Adrenal gland (tissue), 12 donors: ENCODE measurements around the gene ALG1L2. TPM values are rescaled to one million over a fixed set of nuclear protein-coding genes. Genes with fewer than 3 reads are reported as not detected.
A peak's percentile ranks its signal among the peaks of the same experiment; 100 is the strongest.
"Not testable (repeated sequence)": the region's sequence is repeated elsewhere in the genome, so short reads cannot be mapped to it uniquely, and the experiment has no call there.

ENCODE experiments used
- DNase-seq, 7 donors: peaks; one replicate each; pipeline ENCODE4 v3.0.0-alpha.2; 2019 to 2020
- H3K27ac ChIP-seq, 5 donors: fragments of 200-600 bp; sonication (generic) in 4 of 5; 1 replicate in 3 of 5; 2 replicates in 2 of 5; pipeline versions ENCODE4 v1.5.1 to v1.8.0; 2016 to 2020; ENCODE audit warnings: mild to moderate bottlenecking in 1 of 5
- H3K27me3 ChIP-seq: fragments of 200-600 bp; 2 replicates; pipeline ENCODE4 v1.8.0; 2021
- H3K36me3 ChIP-seq, 2 donors: fragments of 200-600 bp; replicated peaks in 1 of 2; 1 replicate in 1 of 2; 2 replicates in 1 of 2; pipeline versions ENCODE4 v1.5.1 to v1.8.0; 2018 to 2022
- H3K4me1 ChIP-seq, 2 donors: fragments of 200-600 bp; replicated peaks in 1 of 2; 1 replicate in 1 of 2; 2 replicates in 1 of 2; pipeline versions ENCODE4 v1.5.1 to v1.8.0; 2018 to 2021
- H3K4me3 ChIP-seq, 4 donors: fragments of 200-600 bp; sonication (generic) in 3 of 4; one replicate each; pipeline ENCODE4 v1.5.1; 2016 to 2018
- H3K9me3 ChIP-seq, 3 donors: fragments of 200-600 bp; sonication (generic) in 1 of 3; replicated peaks in 1 of 3; 1 replicate in 2 of 3; 2 replicates in 1 of 3; pipeline versions ENCODE4 v1.5.1 to v1.8.0; 2016 to 2021
- POLR2A ChIP-seq, 2 donors: fragments of 450-650 bp; IDR thresholded peaks; one replicate each; pipeline ENCODE4 v1.6.1; 2017; ENCODE audit warnings: antibody characterized with exemption in 2 of 2, mild to moderate bottlenecking in 2 of 2, moderate library complexity in 1 of 2
- WGBS, 4 donors: extraction: QIAGEN DNeasy Blood & Tissue Kit in 2 of 4; methylation state at CpG; one replicate each; pipeline versions ENCODE4 v1.1.5 to v1.1.7; 2013 to 2017; 5-methylcytosine and 5-hydroxymethylcytosine counted together
- intact Hi-C, 2 donors: fragments of 100-400 bp; cut with DNase I; formaldehyde crosslinking; loops; one replicate each; pipeline versions ENCODE4 v1.14.1 to v1.15.0; 2022 to 2023
- polyA plus RNA-seq, 3 donors: library from polyadenylated mRNA; stranded (reverse); fragments of 200-250 nt in 2 of 3; fragments of 350-450 nt in 1 of 3; fragmentation: Illumina TruSeq in 1 of 3; extraction: RNeasy Lipid Tissue Mini Kit (QIAGEN cat#74804) in 1 of 3; gene quantifications; one replicate each; pipeline ENCODE4 v1.2.3, GENCODE V29; 2013 to 2014
- total RNA-seq, 9 donors: library from RNA; depleted of rRNA in 4 of 9; stranded (reverse); fragments of >200 nt in 4 of 9; fragments of 120-200 nt in 1 of 9; fragmentation: NEBNext Ultra II Directional in 1 of 9; extraction: Animal tissue kit (Norgen Biotek cat#: 25700) in 1 of 9; gene quantifications; one replicate each; pipeline versions ENCODE4 v1.1.0 to v1.2.4, GENCODE V29; 2013 to 2023
- TF ChIP-seq, protein P1 (sequence below), 6 experiments: fragments of 450-650 bp in 4 of 6; fragments of 200-600 bp in 2 of 6; sonication (generic) in 1 of 6; IDR thresholded peaks; 1 replicate in 5 of 6; 2 replicates in 1 of 6; pipeline versions ENCODE4 v1.5.1 to v1.8.0; 2016 to 2021; ENCODE audit warnings: antibody characterized with exemption in 6 of 6, mild to moderate bottlenecking in 2 of 6, moderate library complexity in 1 of 6
- donor health status: healthy with polysubstance abuse.
- donor health status: Bipolar disorder and iron deficiency.
- donor health status: DM: yes; HTN: yes; CAD: no.
- donor health status: DM: no; HTN: no; CAD: no.
- donor health status: DM: no; HTN: no; CAD: no.
- donor health status: DM: yes; HTN: yes; CAD: no.

Gene ALG1L2
- total and polyA plus RNA-seq, 12 donors: 1.2 to 1.3 TPM; not detected in 10

DNA sequence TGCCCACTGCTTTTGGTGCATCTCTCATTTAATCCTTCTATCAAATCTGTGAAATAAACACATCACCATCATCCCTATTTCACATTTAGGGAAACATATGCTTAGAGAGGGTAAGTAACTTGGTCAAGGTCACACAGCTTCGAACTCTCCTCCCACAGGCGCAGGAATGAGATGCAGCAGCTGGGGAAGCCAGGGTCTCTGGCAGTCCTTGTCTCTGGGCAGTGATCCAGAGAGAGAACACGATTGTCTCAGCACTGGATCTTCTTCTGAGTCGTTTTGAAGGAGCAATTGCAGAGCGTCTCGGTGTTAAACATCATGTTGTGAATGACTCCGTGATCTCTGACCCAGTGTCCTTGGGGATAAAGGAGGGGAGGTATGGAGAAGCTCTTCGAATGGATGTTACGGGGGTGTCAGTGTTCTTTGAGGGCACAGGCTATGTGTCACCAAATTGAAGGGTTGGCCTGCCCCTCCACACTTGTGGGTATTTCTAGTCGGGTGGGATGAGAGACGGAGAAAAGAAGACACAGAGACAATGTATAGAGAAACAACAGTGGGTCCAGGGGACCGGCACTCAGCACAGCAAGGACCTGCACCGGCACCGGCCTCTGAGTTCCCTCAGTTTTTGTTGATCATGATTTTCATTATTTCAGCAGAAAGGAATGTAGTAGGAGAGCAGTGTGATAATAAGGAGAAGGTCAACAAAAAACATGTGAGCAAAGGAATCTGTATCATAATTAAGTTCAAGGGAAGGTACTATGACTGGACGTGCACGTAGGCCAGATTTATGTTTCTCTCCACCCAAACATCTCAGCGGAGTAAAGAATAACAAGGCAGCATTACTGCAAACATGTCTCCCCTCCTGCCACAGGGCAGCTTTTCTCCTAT, 41.5 kb downstream of the ALG1L2 start:
- H3K4me1 ChIP-seq, H3K4me3 ChIP-seq, H3K9me3 ChIP-seq, H3K36me3 ChIP-seq, H3K27me3 ChIP-seq, intact Hi-C loops: not testable (repeated sequence)
- peak; percentile 29 to 66 (median 53) for DNase-seq
- 33 to 50% (median 42%) methylated on average over 13 to 17 of the region's 17 CpGs for WGBS, 4 donors
- TF ChIP-seq POLR2A (IDR thresholded peaks at IDR 0.05): peak in 1 of 2 donors; percentile 53
- H3K27ac ChIP-seq: peak overlapping the region in 2 of 5 donors; percentile 19 to 70

DNA sequence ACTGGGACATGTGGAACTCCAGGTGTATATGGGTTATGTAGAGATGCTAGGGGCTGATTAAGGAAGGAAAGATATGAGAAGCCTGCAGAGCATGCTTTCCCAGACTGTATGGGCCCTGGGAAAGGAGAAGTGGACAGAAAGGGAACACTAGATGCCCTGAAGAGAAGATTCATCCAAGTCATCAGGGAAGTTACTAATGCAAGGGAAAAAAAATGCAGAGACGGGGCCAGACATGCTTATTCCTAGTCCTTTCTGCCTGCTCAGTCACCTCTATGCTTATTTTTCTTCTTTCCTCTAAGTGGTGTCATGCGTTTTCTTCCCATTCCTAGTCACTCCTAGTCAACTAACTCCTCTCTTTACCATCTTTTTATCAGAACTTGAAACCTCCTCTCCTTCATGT, 43.8 kb downstream of the ALG1L2 start:
- WGBS, 4 donors: 84 to 100% (median 86%) methylated on average over 2 of the region's 2 CpGs
- H3K27me3 ChIP-seq, H3K36me3 ChIP-seq, H3K4me3 ChIP-seq, H3K4me1 ChIP-seq, intact Hi-C loops, H3K27ac ChIP-seq, H3K9me3 ChIP-seq, DNase-seq: not testable (repeated sequence)

DNA sequence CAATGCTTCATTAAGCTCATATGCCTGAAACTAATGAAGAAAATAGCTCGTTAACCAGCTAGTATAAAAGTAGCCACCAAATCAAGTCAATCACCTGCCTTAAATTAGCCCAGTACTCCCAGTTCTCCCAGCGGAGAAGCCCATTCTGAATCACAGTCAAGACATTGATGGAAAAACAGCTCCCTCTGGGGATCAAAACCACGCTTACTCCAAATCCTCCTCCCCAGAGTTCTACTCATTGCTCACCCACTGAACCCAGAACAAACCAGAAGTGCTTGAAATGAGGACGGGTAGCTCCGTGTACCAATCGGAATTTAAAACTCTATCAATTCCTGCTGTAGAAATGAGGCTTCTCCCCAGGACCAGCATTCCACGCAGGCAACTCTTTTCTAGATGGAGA, 54.7 kb downstream of the ALG1L2 start:
- H3K36me3 ChIP-seq, intact Hi-C loops, H3K4me1 ChIP-seq, H3K4me3 ChIP-seq, H3K9me3 ChIP-seq, H3K27me3 ChIP-seq, DNase-seq, H3K27ac ChIP-seq: not testable (repeated sequence)
- 55 to 83% (median 73%) methylated on average over 7 of the region's 7 CpGs for WGBS, 4 donors

DNA sequence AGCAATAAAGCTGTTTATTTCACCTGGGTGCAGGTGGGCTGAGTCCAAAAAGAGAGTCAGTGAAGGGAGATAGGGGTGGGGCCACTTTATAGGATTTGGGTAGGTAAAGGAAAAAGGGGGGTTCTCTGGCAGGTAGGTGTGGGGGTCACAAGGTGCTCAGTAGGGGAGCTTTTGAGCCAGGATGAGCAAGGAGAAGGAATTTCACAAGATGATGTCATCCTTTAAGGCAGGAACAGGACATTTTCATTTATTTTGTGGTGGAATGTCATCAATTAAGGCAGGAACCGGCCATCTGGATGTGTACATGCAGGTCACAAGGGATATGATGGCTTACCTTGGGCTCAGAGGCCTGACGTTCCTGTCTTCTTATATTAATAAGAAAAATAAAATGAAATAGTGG, 56.1 kb downstream of the ALG1L2 start:
- H3K27ac ChIP-seq, H3K4me1 ChIP-seq, DNase-seq, H3K27me3 ChIP-seq, intact Hi-C loops, H3K4me3 ChIP-seq, H3K36me3 ChIP-seq, H3K9me3 ChIP-seq: not testable (repeated sequence)
- WGBS, 4 donors: 72 to 92% (median 79%) methylated on average over 2 of the region's 2 CpGs

DNA sequence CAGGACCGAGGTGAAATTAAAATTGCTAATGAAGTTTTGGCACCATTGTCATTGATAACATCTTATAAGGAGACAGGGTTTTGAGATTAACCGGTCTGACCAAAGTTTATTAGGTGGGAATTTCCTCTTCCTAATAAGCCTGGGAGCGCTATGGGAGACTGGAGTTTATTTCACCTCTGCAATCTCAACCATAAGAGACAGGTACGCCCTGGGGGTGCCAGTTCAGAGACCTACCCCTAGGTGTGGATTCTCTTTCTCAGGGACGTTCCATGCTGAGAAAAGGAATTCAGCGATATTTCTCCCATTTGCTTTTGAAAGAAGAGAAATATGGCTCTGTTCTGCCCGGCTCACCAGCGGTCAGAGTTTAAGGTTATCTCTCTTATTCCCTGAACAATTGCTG, 57.4 kb downstream of the ALG1L2 start:
- H3K27me3 ChIP-seq, H3K36me3 ChIP-seq, H3K27ac ChIP-seq, intact Hi-C loops, DNase-seq, H3K4me3 ChIP-seq, H3K9me3 ChIP-seq, H3K4me1 ChIP-seq: not testable (repeated sequence)
- 69 to 83% (median 79%) methylated on average over 4 to 8 of the region's 8 CpGs for WGBS, 4 donors

DNA sequence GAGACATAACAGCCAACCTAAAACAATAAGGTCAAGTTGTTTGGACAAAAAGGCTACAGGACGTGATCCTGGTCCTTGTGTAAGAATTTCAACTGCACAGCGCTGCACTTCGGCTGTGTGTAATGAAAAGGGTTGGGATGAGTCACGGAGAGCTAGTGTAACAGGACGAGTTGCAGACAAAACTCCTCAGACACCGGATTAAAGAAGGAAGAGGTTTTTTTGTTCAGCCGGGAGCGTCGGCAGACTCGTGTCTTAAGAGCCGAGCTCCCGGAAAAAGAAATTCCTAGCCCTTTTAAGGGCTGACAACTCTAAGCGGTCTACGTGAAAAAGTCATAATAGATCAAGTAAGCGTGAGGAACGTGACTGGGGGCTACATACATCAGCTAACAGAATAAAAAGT, 59.1 kb downstream of the ALG1L2 start:
- H3K4me3 ChIP-seq, H3K4me1 ChIP-seq, H3K9me3 ChIP-seq, H3K27me3 ChIP-seq, intact Hi-C loops, H3K36me3 ChIP-seq, H3K27ac ChIP-seq: not testable (repeated sequence)
- peak in 1 of 7 donors; percentile 21 for DNase-seq
- WGBS, 4 donors: 58 to 78% (median 73%) methylated on average over 16 of the region's 16 CpGs

DNA sequence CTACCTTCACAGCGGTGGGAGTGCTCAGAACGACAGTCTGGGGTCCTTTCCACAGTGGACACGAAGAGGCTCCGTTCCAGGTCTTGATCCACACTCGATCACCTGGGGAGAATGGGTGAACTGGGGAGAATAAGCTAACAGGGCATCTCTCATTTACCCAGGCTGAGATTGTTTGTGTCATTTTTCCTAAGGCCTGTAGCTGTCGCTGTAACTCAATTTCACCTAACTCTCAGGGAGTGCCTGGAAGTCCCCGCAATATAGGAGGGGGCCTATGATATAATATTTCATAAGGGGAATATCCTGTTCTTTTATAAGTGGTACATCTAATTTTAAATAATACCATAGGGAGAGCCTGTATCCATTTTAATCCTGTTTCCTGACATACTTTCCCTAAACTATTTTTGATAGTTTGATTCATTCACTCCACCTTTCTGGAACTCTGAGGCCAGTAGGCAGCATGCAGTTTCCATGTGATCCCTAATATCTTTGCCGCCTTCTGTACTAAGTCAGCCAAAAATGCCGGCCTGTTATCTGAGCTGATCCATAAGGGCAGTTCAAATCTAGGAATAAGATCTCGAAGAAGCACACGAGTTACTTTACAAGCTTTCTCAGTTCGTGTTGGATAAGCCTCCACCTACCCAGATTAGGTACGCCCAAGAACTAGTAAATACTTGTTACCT, 62.2 kb downstream of the ALG1L2 start:
- H3K4me1 ChIP-seq, H3K27ac ChIP-seq, H3K27me3 ChIP-seq, H3K36me3 ChIP-seq, intact Hi-C loops, H3K9me3 ChIP-seq, H3K4me3 ChIP-seq, DNase-seq: not testable (repeated sequence)
- TF ChIP-seq, protein P1, sequence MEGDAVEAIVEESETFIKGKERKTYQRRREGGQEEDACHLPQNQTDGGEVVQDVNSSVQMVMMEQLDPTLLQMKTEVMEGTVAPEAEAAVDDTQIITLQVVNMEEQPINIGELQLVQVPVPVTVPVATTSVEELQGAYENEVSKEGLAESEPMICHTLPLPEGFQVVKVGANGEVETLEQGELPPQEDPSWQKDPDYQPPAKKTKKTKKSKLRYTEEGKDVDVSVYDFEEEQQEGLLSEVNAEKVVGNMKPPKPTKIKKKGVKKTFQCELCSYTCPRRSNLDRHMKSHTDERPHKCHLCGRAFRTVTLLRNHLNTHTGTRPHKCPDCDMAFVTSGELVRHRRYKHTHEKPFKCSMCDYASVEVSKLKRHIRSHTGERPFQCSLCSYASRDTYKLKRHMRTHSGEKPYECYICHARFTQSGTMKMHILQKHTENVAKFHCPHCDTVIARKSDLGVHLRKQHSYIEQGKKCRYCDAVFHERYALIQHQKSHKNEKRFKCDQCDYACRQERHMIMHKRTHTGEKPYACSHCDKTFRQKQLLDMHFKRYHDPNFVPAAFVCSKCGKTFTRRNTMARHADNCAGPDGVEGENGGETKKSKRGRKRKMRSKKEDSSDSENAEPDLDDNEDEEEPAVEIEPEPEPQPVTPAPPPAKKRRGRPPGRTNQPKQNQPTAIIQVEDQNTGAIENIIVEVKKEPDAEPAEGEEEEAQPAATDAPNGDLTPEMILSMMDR (IDR thresholded peaks at IDR 0.05): peak in 2 of 6 experiments; percentile 18 to 24
- 75 to 81% (median 78%) methylated on average over 13 of the region's 13 CpGs for WGBS, 4 donors

DNA sequence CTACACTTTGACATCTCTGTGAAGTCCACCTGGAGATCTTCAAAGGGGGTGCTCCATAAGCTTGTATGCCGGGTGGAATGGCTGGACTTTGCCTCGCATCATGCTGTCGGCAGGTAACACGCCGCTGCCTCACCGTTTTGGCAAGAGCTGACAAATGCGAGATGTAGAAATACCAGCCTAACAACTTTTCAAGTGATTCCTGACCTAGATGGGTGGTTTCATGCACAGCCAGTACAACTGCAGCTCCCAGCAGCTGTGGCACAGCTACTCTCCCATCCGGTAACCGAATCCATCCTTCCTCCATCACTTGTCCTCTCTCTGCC, 62.7 kb downstream of the ALG1L2 start:
- H3K9me3 ChIP-seq, DNase-seq, H3K4me1 ChIP-seq, intact Hi-C loops, H3K4me3 ChIP-seq, H3K36me3 ChIP-seq, H3K27ac ChIP-seq, H3K27me3 ChIP-seq: not testable (repeated sequence)
- 92 to 95% (median 94%) methylated on average over 9 of the region's 9 CpGs for WGBS, 4 donors

DNA sequence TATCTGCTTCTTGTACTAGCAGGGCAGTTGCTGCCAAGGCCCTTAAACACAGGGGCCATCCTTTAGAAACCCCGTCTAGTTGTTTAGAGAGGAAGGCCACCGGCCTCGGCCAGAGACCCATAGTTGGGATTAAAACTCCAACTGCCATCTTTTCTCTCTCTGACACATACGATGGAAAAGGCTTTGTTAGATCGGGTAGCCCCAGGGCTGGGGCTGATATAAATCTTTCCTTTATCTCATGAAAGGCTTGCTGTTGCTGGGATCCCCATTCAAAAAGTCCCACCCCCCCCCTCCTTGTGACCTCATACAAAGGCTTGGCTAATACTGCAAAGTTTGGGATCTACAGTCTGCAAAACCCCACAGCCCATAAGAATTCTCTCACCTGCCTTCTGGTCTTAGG, 63.8 kb downstream of the ALG1L2 start:
- H3K36me3 ChIP-seq, intact Hi-C loops, H3K27ac ChIP-seq, H3K4me1 ChIP-seq, H3K27me3 ChIP-seq, H3K9me3 ChIP-seq, H3K4me3 ChIP-seq, DNase-seq: not testable (repeated sequence)
- WGBS, 4 donors: 63 to 83% (median 71%) methylated on average over 5 of the region's 5 CpGs

DNA sequence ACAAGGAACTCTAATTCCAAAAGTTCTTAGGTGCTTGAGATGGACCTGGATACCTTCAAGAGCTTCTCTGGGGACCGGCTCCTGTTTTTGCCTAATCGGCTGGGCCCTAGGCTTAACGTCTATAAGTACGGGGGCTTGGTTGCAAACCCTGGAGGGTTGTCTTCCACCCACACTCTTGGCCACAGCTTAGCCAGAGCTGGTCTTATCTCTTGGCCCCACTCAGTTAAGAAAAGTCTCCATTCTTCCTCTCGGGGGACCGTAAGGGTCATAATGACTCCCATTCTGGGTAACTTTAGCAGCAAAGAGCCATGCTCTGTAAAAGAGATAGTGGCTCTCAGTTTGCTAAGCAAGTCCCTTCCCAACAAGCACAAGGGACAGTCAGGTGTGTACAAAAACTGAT, 64.8 kb downstream of the ALG1L2 start:
- H3K27me3 ChIP-seq, H3K4me1 ChIP-seq, H3K9me3 ChIP-seq, intact Hi-C loops, H3K36me3 ChIP-seq, H3K27ac ChIP-seq, H3K4me3 ChIP-seq, DNase-seq: not testable (repeated sequence)
- WGBS, 4 donors: 76 to 83% (median 81%) methylated on average over 3 to 6 of the region's 6 CpGs
